GM12875 (cell line): ENCODE data around the gene DGKI.
"Not testable (repeated sequence)": the region's sequence is repeated elsewhere in the genome, so short reads cannot be mapped to it uniquely, and the experiment has no call there.

Source experiments
- H3K4me3 ChIP-seq: one replicate; pipeline ENCODE4 v1.5.1; 2011; ENCODE audit warnings: low read depth, low read length, control low read depth
- CTCF ChIP-seq: IDR thresholded peaks from 2 replicates; pipeline ENCODE4 v1.5.1; 2011; ENCODE audit warnings: low read depth, mild to moderate bottlenecking, control low read depth, inconsistent platforms, low read length, moderate library complexity, borderline replicate concordance; ENCODE audit not compliant: insufficient read depth

Gene DGKI

DNA sequence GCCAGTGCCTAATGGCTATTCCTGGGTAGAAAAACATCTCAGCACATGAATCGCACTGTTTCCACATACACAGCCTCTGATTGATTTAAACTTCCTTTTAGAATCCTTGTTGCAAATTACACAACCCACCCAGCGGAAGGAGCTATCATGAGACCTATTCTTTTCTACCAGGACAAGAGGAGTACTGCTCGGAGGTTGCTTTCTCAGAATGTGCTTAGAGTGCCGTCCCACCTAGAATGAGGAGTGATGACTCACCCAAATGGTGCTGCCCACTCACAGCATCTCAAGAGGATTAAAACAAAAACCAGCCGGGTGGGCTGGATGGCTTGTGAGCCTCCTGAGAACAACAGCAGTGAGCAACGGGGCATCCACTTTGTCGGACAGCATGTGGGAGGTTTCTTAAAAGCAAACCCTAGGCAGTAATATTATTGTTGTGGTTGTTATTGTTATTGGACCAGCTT is 128.9 kb downstream of the DGKI start:
- H3K4me3 ChIP-seq, result no peak overlapping the region
- no peak for TF ChIP-seq CTCF

- no peak for TF ChIP-seq CTCF
- no peak overlapping the region for H3K4me3 ChIP-seq
Observed at GRCh38 chr7:137717045-137717444, 129.7 kb downstream of the DGKI start.

DNA sequence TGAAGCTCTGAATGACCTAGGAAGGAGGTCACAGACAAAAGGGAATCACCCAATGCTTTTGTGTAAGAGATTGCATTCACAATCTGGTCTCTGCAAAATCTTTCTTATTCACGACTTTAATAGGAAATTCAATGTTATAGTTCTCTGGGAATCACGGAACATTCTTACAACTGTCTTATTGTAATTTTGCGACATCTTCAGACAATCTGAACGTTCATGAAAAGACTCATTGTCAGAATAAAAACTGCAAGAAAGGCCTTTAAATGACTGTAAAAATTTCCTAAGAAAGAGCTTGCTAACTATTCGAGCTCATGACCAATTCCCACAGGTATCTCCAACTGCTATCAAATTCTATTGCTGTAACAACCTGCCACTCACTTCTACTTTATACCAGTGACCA is 130.7 kb downstream of the DGKI start:
- H3K4me3 ChIP-seq, result no peak overlapping the region
- TF ChIP-seq CTCF, result no peak

DNA sequence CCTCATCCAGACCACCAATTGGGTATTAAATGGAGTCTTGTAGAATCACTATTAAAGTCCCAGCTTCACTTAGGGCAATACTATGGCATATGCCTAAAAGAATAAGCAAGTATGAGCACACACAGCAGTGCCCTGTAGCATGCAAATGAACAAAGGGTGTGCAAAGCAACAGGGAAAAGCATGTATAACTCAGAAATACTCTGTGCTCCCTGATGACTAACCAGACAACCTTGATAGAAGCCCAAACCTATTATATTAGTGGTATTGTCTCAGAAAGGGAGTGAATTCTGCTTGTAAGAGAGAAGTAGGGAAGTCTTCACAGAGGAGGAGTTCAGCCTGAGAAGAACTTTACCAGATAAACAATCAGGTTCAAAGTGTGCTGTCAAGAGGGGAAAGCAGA is 131.2 kb downstream of the DGKI start:
- no peak overlapping the region for H3K4me3 ChIP-seq
- no peak for TF ChIP-seq CTCF

DNA sequence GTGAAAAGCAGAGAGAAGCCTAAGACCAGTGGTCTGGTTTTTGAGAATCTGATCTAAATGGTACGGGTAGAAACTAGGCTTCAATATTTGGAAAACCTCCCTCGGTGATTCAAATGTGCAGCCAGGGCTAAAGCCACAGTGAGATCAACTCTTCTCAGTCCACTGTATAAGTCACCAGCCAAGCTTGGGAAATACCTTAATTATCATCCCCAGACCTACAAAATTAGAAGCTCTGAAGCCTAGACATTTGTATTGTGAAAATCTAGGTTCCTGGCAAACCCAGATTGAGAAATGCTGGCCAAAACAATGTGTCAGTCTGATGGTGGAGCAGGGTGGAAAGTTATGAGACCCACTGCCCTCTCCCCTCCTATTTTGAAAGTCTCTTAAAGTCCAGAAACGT is 131.7 kb downstream of the DGKI start:
- H3K4me3 ChIP-seq, result no peak overlapping the region
- TF ChIP-seq CTCF, result no peak

DNA sequence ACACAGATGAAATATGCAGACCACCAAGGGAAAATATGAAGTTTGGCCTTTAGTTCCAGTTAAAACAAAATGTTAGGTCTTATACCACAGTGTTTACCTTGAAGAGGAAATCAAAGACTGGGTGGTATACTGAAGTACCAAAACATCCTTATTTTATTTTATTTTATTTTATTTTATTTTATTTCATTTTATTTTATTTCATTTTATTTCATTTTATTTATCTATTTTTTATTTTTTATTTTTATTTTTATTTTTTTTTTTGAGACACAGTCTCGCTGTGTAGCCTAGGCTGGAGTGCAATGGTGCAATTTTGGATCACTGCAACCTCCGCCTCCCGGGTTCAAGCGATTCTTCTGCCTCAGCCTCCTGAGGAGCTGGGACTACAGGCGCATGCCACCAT is 140.4 kb downstream of the DGKI start:
- not testable (repeated sequence) for H3K4me3 ChIP-seq

DNA sequence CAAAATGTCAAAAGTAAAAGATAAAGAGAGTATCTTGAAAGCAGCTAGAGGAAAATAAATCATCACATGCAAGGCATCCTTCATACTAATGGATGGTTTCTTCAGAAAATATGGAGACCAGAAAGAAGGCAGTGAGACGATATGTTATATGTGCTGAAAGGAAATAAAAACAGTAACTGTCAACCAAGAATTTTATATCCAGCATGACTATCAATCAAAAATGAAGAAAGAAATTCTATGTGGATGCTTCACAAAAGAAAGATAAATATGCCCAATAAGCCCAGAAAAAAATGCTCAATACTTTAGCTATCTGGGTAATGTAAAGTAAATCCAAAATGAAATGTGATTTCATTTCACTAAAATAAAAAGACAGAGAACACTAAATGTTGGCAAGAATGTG is 142.1 kb downstream of the DGKI start:
- TF ChIP-seq CTCF, result no peak
- H3K4me3 ChIP-seq, result no peak overlapping the region

DNA sequence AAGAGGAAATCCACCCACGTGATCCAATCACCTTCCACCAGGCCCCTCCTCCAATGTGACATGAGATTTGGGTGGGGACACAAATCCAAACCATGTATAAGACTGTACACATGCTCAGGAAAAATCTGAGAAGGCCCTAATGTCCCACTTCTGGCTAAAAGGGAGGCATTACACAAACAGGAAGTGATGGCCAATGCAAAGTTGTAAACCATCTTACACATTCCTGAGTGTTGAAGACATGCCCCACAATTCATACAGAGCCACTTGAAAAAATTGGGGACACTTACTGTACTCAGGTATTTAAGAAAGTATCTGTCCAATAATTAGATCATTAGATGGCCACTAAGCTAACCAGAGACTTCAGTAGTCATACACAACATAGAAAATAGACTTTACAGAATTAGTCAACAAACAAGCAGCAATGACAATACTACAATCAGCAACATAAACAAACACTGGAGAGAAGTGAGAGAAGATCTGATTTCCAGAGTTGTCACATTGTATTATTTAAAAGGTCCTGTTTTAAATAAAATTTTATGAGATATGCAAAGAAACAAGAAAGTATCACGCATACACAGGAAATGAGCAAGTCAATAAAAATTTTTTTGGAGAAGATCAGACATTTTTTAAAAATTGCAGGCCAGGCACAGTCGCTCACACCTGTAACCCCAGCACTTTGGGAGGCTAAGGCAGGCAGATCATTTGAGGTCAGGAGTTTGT is 143.3 kb downstream of the DGKI start:
- no peak overlapping the region for H3K4me3 ChIP-seq
- TF ChIP-seq CTCF, result no peak
